ENCODE results near the gene PCED1A. TPM values are rescaled to one million over a fixed set of nuclear protein-coding genes. Genes with fewer than 3 reads are reported as not detected.
"Not testable (repeated sequence)": the region's sequence is repeated elsewhere in the genome, so short reads cannot be mapped to it uniquely, and the experiment has no call there.

Gene PCED1A
- polyA plus RNA-seq, 4 donors, result 52.9 to 87.1 (median 75.4) TPM

- DNase-seq (ENCODE audit: low read depth in 4 of 4, low spot score in 2 of 4), result not testable (repeated sequence)
Measured at GRCh38 chr20:2807929-2808328, 32.5 kb downstream of the PCED1A start.

DNA sequence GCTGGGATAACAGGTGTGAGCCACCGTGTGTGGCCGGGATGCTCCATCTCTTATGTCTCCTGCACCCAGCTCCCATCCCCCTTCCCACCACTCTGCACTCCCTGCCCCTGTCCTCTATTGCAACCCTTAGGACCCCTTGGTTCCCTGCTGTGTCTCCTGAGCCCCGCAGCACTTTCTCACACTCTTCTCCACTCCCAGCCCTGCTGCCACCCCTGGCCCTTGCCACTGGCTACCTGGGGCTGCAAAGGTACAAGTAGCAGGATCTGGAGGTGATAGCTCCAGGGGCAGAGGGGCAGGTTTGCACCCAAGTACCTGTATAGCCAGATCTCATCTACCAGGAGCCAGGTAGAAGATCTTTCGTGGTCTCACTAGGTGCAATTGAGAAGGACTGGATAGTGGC lies 33.4 kb downstream of the PCED1A start:
- DNase-seq (ENCODE audit: low read depth in 4 of 4, low spot score in 2 of 4), result no peak

GRCh38 chr20:2806351-2806701 lies 34.1 kb downstream of the PCED1A start:
- DNase-seq (ENCODE audit: low read depth in 4 of 4, low spot score in 2 of 4), result no peak

DNA sequence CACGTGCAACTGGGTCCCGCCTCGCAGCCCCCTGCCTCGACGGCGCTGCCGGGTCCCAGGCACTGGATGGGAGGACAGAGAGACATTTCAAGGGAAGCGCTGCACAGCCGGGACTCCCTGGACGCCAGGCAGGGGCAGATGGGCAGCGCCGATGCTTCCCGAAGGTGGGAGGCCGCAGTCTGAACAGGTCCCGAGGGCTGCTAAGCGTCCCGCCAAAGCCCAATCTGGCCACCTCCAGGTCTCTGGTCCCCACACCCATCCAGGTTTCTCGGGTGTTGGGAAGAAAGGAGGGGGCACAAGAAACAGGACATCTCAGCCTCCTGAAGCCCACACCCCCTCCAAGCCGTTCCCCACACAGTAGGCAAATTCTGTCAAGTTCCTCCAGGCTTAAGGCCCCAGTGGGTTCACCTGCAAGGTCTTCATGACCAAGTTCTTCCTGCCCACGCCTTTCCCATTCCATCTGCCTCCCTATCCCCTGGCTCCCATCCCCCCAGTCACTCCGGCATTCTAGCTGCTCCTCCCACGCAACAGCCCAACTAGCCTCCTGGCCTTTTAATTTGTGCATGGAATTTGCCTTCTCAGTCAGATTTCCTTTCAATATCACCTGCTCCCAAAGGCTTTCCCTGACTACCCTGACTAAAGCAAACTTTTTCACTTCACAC lies 34.6 kb downstream of the PCED1A start:
- no peak for DNase-seq (ENCODE audit: low read depth in 4 of 4, low spot score in 2 of 4)

- DNase-seq (ENCODE audit: low read depth in 4 of 4, low spot score in 2 of 4), result no peak
Measured at GRCh38 chr20:2804852-2805688, 35.4 kb downstream of the PCED1A start.

DNA sequence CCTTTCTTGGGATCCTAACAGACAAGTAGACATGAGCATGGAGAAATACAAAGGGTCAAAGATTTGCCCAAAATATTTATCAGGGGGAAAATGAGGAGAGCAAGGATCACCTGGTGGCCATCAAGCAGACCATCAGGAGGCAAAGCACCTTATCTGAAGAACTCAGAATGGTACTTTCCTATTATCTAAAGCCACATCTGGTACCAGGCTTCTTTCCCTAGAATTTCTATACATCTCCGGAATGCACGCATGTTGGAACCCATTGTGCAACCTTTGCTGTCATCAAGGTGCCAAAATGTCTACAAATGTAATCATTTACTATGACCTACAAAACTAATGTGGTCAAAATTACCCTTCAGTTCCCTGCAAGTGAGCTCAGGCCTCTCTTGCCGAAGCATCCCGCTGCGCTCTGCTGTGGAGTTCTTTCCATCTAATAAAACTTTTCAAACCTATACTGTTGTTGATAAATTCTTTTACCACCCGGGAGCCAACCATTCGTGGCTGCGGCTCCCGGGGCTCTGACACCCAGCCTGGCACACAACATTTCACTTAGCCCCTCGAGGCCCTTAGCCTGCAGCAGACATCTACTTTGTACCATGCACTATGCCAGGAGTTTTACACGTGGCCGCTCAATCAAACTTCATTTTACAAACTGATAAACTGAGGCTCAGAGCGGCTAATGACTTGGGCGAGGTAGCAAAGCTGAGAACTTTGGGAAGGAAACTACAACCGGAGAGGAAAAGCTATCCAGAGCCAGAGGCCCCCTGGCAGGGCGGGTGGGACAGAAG lies 36.2 kb downstream of the PCED1A start:
- DNase-seq (ENCODE audit: low read depth in 4 of 4, low spot score in 2 of 4), result no peak

- no peak for DNase-seq (ENCODE audit: low read depth in 4 of 4, low spot score in 2 of 4)
Measured at GRCh38 chr20:2801286-2801728, 39.1 kb downstream of the PCED1A start.

DNA sequence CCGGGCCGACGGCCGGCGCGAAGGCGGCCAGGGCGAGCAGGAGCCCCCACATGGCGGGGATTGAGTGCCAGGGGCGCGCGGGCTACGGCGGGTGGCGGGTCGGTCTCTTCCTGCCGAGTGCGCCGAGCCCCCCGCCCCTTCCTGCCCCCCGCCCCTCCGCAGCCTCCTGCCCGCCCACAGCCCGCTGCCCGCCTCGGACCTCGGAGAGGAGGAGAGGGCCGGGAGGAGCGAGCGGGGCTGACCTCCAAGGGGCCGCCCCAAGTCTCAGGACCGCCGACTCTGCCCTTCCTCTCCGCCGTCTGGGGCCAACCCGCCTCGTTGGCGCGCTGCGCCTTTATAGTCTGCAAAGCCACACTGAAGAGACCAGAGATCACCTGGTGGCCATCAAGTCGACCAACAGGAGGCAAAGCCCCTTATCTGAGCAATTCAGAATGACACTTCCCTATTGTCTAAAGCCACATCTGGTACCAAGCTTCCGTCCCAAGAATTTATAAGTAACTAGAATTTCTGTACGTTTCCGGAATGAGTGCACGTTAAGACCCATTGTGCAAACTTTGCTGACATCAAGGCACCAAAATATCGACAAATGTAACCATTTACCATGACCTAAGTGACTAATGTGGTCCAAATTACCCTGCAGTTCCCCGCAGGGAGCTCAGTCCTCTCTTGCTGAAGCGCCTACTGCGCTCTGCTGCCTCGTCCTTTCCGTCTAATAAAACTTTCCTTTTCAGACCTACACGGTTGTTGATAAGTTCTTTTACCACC lies 39.8 kb downstream of the PCED1A start, which contains the start of gene CPXM1:
TSS of gene CPXM1 (minus strand) at position 107 of the 765 bp plus-strand sequence. CDS start at position 52, 55 bp downstream.
- no peak for DNase-seq (ENCODE audit: low read depth in 4 of 4, low spot score in 2 of 4)

- DNase-seq (ENCODE audit: low read depth in 4 of 4, low spot score in 2 of 4), result no peak
Measured at GRCh38 chr20:2799688-2800520, 40.6 kb downstream of the PCED1A start.

GRCh38 chr20:2799271-2799670 lies 41.2 kb downstream of the PCED1A start:
- DNase-seq (ENCODE audit: low read depth in 4 of 4, low spot score in 2 of 4), result no peak

GRCh38 chr20:2798814-2799213 lies 41.6 kb downstream of the PCED1A start:
- DNase-seq (ENCODE audit: low read depth in 4 of 4, low spot score in 2 of 4), result no peak

- DNase-seq (ENCODE audit: low read depth in 4 of 4, low spot score in 2 of 4), result no peak
Measured at GRCh38 chr20:2798095-2798805, 42.2 kb downstream of the PCED1A start.

DNA sequence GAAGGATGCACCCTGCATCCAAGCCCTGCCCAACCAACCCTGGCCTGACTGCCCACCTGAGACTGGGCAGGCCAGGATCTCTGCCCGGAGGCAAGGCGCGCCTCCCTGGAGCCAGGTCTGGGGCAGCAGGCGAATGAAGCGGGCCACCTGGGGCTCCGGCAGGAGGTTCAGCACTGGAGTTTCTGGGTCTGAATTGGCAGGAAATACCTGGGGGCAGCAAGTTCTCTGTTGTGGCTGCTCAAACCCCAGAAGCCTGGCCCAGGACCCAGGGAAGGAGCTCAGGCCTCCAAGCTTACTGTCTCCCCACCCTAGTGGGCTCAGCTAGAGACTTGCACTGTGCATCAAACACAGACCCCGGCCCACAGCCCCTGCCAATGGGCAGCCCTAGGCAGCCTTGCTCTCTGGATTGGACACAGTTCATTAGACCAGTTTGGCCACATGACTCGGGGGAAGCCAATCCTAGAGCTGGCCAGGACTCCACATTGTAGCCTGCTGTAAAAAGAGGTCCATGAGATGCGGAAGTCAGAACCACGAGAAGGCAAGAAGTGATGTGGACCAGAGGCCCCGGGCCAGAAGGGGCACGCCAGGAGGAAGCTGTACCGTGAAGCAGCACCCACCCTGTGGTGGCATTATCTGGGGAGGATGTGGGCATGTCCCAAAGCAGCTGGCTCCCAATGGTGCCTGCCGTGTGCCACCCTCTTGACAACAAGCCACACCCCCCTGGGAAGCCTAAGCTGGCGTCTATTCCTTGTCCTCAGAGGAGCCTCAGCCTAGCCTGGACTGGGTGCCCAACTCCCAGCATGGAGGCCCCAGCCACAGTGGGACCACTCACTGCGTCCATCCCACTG lies 43.1 kb downstream of the PCED1A start:
- DNase-seq (ENCODE audit: low read depth in 4 of 4, low spot score in 2 of 4), result no peak

- no peak for DNase-seq (ENCODE audit: low read depth in 4 of 4, low spot score in 2 of 4)
Measured at GRCh38 chr20:2796011-2796660, 44.3 kb downstream of the PCED1A start.

GRCh38 chr20:2795451-2795850 lies 45.0 kb downstream of the PCED1A start:
- DNase-seq (ENCODE audit: low read depth in 4 of 4, low spot score in 2 of 4), result no peak

- no peak for DNase-seq (ENCODE audit: low read depth in 4 of 4, low spot score in 2 of 4)
Measured at GRCh38 chr20:2794866-2795447, 45.5 kb downstream of the PCED1A start.

- DNase-seq (ENCODE audit: low read depth in 4 of 4, low spot score in 2 of 4), result no peak
Measured at GRCh38 chr20:2794202-2794748, 46.2 kb downstream of the PCED1A start.

All from left renal cortex interstitium (tissue), 4 donors.